ENCODE measurements around the gene YPEL1.
A peak's percentile ranks its signal among the peaks of the same experiment; 100 is the strongest.
"Not testable (repeated sequence)": the region's sequence is repeated elsewhere in the genome, so short reads cannot be mapped to it uniquely, and the experiment has no call there.

The YPEL1 gene

GRCh38 chr22:21753374-21754111 lies 17.9 kb upstream of the YPEL1 start:
- no peak for DNase-seq

- DNase-seq: no peak
Measured at GRCh38 chr22:21752276-21752675, 16.7 kb upstream of the YPEL1 start.

- no peak for DNase-seq
Measured at GRCh38 chr22:21745948-21746347, 10.4 kb upstream of the YPEL1 start.

GRCh38 chr22:21744917-21745316 lies 9.3 kb upstream of the YPEL1 start:
- not testable (repeated sequence) for DNase-seq

- no peak for DNase-seq
Measured at GRCh38 chr22:21741790-21742189, 6.2 kb upstream of the YPEL1 start.

GRCh38 chr22:21741059-21741458 lies 5.5 kb upstream of the YPEL1 start:
- no peak for DNase-seq

GRCh38 chr22:21739828-21740377 lies 4.3 kb upstream of the YPEL1 start:
- no peak for DNase-seq

GRCh38 chr22:21738966-21739365 lies 3.4 kb upstream of the YPEL1 start:
- DNase-seq: no peak

- no peak for DNase-seq
Measured at GRCh38 chr22:21738081-21738480, 2.5 kb upstream of the YPEL1 start.

- no peak for DNase-seq
Measured at GRCh38 chr22:21736948-21737347, 1.4 kb upstream of the YPEL1 start.

- no peak for DNase-seq
Measured at GRCh38 chr22:21736084-21736642, 569 bp upstream of the YPEL1 start.

- no peak for DNase-seq
Measured at GRCh38 chr22:21734540-21735199, 924 bp downstream of the YPEL1 start.

- DNase-seq: no peak
Measured at GRCh38 chr22:21731503-21731902, 4.1 kb downstream of the YPEL1 start.

- no peak for DNase-seq
Measured at GRCh38 chr22:21730535-21731308, 4.9 kb downstream of the YPEL1 start.

- DNase-seq: not testable (repeated sequence)
Measured at GRCh38 chr22:21729184-21729583, 6.4 kb downstream of the YPEL1 start.

- no peak for DNase-seq
Measured at GRCh38 chr22:21728270-21728669, 7.3 kb downstream of the YPEL1 start.

GRCh38 chr22:21727768-21728167 lies 7.8 kb downstream of the YPEL1 start:
- DNase-seq: no peak

- DNase-seq: no peak
Measured at GRCh38 chr22:21727159-21727558, 8.4 kb downstream of the YPEL1 start.

- DNase-seq: peak; percentile 43
Measured at GRCh38 chr22:21726650-21727049, 8.9 kb downstream of the YPEL1 start.

- no peak for DNase-seq
Measured at GRCh38 chr22:21725956-21726649, 9.5 kb downstream of the YPEL1 start.

GRCh38 chr22:21724496-21724895 lies 11.1 kb downstream of the YPEL1 start:
- not testable (repeated sequence) for DNase-seq

GRCh38 chr22:21721195-21721852 lies 14.3 kb downstream of the YPEL1 start:
- DNase-seq: not testable (repeated sequence)
